Measurements from ENCODE around the gene KLHDC7A. TPM values are rescaled to one million over a fixed set of nuclear protein-coding genes. Genes with fewer than 3 reads are reported as not detected.

Gene KLHDC7A
- total and polyA plus RNA-seq, 4 donors = not detected

DNA sequence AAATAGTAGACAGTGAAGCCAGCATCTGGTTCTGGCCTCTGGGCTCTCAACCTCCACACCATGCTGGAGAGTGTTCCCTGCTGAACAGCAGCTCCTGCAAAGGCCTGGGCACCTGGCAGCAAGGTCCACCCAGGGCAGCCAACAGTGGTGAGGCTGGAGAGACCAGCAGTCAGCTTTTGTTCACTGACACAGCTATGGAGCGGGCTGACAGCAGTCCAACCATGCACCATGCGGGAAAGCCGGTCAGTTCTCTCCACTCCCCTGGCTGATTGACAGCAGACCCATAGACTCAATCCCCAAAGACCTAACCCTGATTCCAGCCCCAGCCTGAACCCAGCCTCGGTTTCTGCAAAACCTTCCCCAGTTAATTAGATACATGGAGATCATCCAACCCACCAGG, 49.0 kb downstream of the KLHDC7A start:
- no peaks in the 10 kb centered on the region for H3K27me3 ChIP-seq (ENCODE audit: control insufficient read depth in 1 of 2, insufficient read depth in 2 of 2, low read length in 1 of 2)
- ATAC-seq (ENCODE audit: low FRiP score) (no peak), DNase-seq (no peak)
- no peak overlapping the region for H3K27ac ChIP-seq (ENCODE audit: low read depth in 1 of 2, low read length in 2 of 2)
- no peaks in the 10 kb centered on the region for H3K36me3 ChIP-seq (ENCODE audit: control insufficient read depth in 1 of 2, insufficient read depth in 2 of 2, low read length in 1 of 2)
- WGBS, 2 donors = 61% methylated on average over 4 of the region's 4 CpGs
- intact Hi-C loops (cut with DNase I) = no loop called here
- no peaks in the 10 kb centered on the region for H3K4me1 ChIP-seq (ENCODE audit: control insufficient read depth in 1 of 2, insufficient read depth in 2 of 2, low read length in 2 of 2)
- no peaks in the 10 kb centered on the region for H3K9me3 ChIP-seq (ENCODE audit: control insufficient read depth, low read length)
- no peak overlapping the region for H3K4me3 ChIP-seq (ENCODE audit: low read length in 2 of 2)

DNA sequence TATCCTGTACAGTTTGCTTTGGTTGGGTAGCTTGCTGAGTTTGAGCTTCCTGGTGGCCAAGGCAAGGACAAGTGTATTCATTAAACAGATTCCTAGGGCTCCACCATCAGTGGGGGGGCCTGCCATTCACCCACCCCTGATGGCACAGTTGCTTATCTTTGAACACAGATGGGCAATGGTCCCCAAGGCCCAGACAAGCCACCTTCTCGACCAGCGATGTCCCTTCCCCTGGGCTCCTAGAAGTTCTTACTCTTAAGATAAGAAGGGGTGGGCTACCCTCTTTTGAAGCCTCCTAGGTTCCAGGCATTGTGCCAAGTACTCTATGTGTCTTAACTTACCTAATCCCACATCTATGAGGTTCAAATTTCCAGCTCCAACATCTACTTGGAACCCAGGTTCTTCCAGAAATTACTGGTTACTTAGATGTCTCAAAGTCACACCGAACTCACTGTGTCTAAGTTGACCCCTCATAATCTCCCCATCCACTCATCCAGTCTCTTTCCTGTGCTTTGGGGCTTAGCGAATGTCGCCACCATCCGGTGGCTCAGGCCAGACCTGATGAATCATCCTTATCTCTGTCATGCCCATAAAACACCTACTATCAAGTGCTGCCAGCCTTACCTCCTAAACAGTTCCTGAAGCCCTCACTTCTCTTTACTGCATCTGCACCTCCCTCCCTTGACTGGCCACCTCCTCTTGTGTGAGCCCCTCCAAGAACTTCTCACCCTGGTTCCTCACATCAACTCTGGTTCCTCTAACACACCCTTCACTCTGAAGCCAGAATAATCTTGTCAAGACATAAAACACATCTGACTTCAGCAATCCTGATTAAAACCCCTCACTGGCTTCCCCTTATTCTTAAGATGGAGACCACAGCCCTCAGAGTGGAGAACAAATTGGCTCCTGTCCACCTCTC, 50.1 kb downstream of the KLHDC7A start:
- 50 to 53% methylated on average over 6 of the region's 6 CpGs for WGBS, 2 donors
- no peak for DNase-seq

DNA sequence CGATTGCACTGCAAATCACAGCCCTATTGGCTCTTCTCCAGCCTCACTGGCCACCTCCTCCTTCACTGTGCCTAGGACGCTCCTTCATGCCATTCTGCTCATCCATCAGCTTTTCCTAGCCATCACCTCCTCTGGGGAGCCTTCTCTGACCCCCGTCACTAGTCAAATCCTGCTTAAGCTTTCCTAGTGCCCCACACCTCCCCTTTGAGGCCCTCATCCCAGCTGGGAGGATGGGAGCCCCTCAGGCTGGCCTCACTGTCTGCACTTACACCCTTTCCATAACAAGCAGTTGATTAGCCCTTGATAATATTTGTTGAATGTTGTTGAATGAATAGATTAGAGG, 50.7 kb downstream of the KLHDC7A start:
- H3K4me3 ChIP-seq (ENCODE audit: low read length in 2 of 2) = no peak overlapping the region
- H3K4me1 ChIP-seq (ENCODE audit: control insufficient read depth in 1 of 2, insufficient read depth in 2 of 2, low read length in 2 of 2) = no peaks in the 10 kb centered on the region
- DNase-seq = no peak
- intact Hi-C loops (cut with DNase I) = no loop called here
- 31 to 40% methylated on average over 3 of the region's 3 CpGs for WGBS, 2 donors
- H3K27ac ChIP-seq (ENCODE audit: low read depth in 1 of 2, low read length in 2 of 2) = no peak overlapping the region
- no peaks in the 10 kb centered on the region for H3K36me3 ChIP-seq (ENCODE audit: control insufficient read depth in 1 of 2, insufficient read depth in 2 of 2, low read length in 1 of 2)
- ATAC-seq (ENCODE audit: low FRiP score) = no peak
- H3K9me3 ChIP-seq (ENCODE audit: control insufficient read depth, low read length) = no peaks in the 10 kb centered on the region
- no peaks in the 10 kb centered on the region for H3K27me3 ChIP-seq (ENCODE audit: control insufficient read depth in 1 of 2, insufficient read depth in 2 of 2, low read length in 1 of 2)

More for the DNA sequence above, 50.1 kb downstream of the KLHDC7A start:
- Histone ChIP-seq H3K27me3 (ENCODE audit: control insufficient read depth in 1 of 2, insufficient read depth in 2 of 2, low read length in 1 of 2) (no peaks in the 10 kb centered on the region), H3K27ac (ENCODE audit: low read depth in 1 of 2, low read length in 2 of 2) (no peak overlapping the region), H3K4me3 (ENCODE audit: low read length in 2 of 2) (no peak overlapping the region), H3K9me3 (ENCODE audit: control insufficient read depth, low read length) (no peaks in the 10 kb centered on the region), H3K36me3 (ENCODE audit: control insufficient read depth in 1 of 2, insufficient read depth in 2 of 2, low read length in 1 of 2) (no peaks in the 10 kb centered on the region), H3K4me1 (ENCODE audit: control insufficient read depth in 1 of 2, insufficient read depth in 2 of 2, low read length in 2 of 2) (no peaks in the 10 kb centered on the region)
- no peak for ATAC-seq (ENCODE audit: low FRiP score)
- intact Hi-C loops (cut with DNase I) = no loop called here

DNA sequence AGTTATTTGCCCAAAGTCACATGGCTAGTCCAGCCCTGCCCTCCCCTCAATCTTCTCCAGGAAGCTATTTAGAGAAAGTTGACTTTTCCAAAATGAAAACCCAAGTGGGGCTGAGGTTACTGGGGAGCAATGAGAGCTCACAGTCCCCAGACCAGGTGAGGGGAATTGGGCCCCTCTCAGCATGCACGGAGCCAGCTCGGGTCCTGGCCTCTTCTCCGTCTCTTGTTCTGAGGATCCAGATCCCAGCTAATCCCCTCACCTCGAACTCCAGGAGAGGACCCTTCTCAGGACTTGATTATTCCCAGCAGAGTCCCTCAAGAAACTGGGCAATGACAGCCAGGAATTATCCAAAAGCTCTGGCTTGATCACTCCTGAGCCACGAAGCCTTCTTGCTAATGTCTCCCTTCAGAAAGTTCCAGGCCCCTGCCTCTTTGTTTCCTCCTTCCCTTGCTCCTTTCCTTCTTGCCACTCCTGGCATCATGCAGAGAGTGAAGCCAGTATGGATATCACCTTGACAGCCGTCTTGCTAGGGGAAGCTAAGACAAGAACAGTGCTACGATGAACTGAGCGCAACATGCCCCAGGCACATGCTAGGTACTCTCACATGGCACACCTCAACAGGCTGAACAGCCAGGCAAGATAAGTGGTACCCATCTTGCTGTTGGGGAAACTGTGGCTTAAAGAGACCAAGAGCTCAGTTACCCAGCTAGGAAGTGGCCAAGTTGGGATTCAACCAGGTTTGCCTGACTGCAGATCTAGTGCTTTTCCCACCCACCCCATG, 51.9 kb downstream of the KLHDC7A start:
- DNase-seq = no peak
- intact Hi-C loops (cut with DNase I) = no loop called here
- Histone ChIP-seq H3K27ac (ENCODE audit: low read depth in 1 of 2, low read length in 2 of 2) (no peak overlapping the region), H3K36me3 (ENCODE audit: control insufficient read depth in 1 of 2, insufficient read depth in 2 of 2, low read length in 1 of 2) (no peaks in the 10 kb centered on the region), H3K27me3 (ENCODE audit: control insufficient read depth in 1 of 2, insufficient read depth in 2 of 2, low read length in 1 of 2) (no peaks in the 10 kb centered on the region), H3K4me3 (ENCODE audit: low read length in 2 of 2) (no peak overlapping the region), H3K9me3 (ENCODE audit: control insufficient read depth, low read length) (no peaks in the 10 kb centered on the region), H3K4me1 (ENCODE audit: control insufficient read depth in 1 of 2, insufficient read depth in 2 of 2, low read length in 2 of 2) (no peaks in the 10 kb centered on the region)
- no peak for ATAC-seq (ENCODE audit: low FRiP score)
- WGBS, 2 donors = 77 to 80% methylated on average over 8 of the region's 8 CpGs

DNA sequence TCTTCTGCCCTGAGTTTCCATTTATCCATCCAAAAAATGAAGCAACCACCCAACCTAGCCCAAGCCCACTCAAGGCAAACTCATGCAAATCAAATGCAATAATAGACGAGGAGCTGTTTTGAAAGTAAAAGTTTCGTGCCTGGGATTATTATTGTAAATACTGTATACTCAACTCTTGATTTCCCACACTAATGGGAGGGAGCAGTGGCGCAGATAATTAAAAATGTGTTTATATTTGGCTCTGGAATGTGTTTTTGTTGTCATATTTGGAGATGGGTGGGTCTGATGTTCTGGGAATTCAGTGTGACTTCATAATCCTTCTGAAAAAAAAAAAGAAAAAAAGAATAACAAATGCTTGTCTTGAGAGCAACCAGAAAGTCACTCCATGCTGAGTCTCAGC, 52.5 kb downstream of the KLHDC7A start:
- no peaks in the 10 kb centered on the region for H3K36me3 ChIP-seq (ENCODE audit: control insufficient read depth in 1 of 2, insufficient read depth in 2 of 2, low read length in 1 of 2)
- no peaks in the 10 kb centered on the region for H3K4me1 ChIP-seq (ENCODE audit: control insufficient read depth in 1 of 2, insufficient read depth in 2 of 2, low read length in 2 of 2)
- DNase-seq = no peak
- 48 to 57% methylated on average over 3 of the region's 3 CpGs for WGBS, 2 donors
- H3K4me3 ChIP-seq (ENCODE audit: low read length in 2 of 2) = no peak overlapping the region
- no peaks in the 10 kb centered on the region for H3K27me3 ChIP-seq (ENCODE audit: control insufficient read depth in 1 of 2, insufficient read depth in 2 of 2, low read length in 1 of 2)
- H3K27ac ChIP-seq (ENCODE audit: low read depth in 1 of 2, low read length in 2 of 2) = no peak overlapping the region
- ATAC-seq (ENCODE audit: low FRiP score) = no peak
- no peaks in the 10 kb centered on the region for H3K9me3 ChIP-seq (ENCODE audit: control insufficient read depth, low read length)
- intact Hi-C loops (cut with DNase I) = no loop called here

DNA sequence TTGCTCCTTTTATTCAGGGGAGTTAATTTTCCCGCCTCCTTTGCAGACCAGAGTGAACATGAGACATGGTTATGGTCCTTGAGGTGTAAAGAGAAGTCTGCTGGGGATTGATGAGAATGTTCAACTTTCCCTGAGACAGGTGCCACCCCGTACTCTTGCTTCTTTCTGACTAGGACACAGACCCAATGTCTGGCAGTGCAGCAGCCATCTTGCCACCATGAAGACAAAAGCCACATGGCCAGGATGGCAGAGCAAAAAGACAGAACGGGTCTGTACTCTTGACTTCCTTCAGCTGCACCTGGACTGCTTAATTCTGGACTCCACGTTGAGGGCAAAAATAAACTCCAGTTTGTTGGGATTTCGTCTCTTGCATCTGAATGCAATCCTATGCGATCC, 54.1 kb downstream of the KLHDC7A start:
- DNase-seq (no peak), ATAC-seq (ENCODE audit: low FRiP score) (no peak)
- H3K36me3 ChIP-seq (ENCODE audit: control insufficient read depth in 1 of 2, insufficient read depth in 2 of 2, low read length in 1 of 2) = no peaks in the 10 kb centered on the region
- no peaks in the 10 kb centered on the region for H3K4me1 ChIP-seq (ENCODE audit: control insufficient read depth in 1 of 2, insufficient read depth in 2 of 2, low read length in 2 of 2)
- no peak overlapping the region for H3K4me3 ChIP-seq (ENCODE audit: low read length in 2 of 2)
- H3K27ac ChIP-seq (ENCODE audit: low read depth in 1 of 2, low read length in 2 of 2) = no peak overlapping the region
- H3K27me3 ChIP-seq (ENCODE audit: control insufficient read depth in 1 of 2, insufficient read depth in 2 of 2, low read length in 1 of 2) = peaks cover 0 to 1% of the 10 kb centered on the region in 2 donors
- H3K9me3 ChIP-seq (ENCODE audit: control insufficient read depth, low read length) = no peaks in the 10 kb centered on the region
- intact Hi-C loops (cut with DNase I) = no loop called here
- 78 to 80% methylated on average over 6 of the region's 6 CpGs for whole genome bisulfite sequencing, 2 donors

Other genes with a start within 250 kb of the KLHDC7A start
- not detected for gene PAX7, start 149.9 kb downstream of the KLHDC7A start, total RNA-seq
- not detected for gene PAX7, start 149.9 kb downstream of the KLHDC7A start, polyA plus RNA-seq

Measured in aorta (tissue), 5 donors.